NOMO-1 treated with DMSO at 0.1 percent for 48 hours (cell line): Measurements from ENCODE around the gene SFRP2.

Experiments used
- DNase-seq: peaks from one replicate; lab custom pipeline; 2025; ENCODE audit not compliant: unreplicated experiment; lab: John Stamatoyannopoulos, UW

Gene SFRP2, protein sequence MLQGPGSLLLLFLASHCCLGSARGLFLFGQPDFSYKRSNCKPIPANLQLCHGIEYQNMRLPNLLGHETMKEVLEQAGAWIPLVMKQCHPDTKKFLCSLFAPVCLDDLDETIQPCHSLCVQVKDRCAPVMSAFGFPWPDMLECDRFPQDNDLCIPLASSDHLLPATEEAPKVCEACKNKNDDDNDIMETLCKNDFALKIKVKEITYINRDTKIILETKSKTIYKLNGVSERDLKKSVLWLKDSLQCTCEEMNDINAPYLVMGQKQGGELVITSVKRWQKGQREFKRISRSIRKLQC

DNA sequence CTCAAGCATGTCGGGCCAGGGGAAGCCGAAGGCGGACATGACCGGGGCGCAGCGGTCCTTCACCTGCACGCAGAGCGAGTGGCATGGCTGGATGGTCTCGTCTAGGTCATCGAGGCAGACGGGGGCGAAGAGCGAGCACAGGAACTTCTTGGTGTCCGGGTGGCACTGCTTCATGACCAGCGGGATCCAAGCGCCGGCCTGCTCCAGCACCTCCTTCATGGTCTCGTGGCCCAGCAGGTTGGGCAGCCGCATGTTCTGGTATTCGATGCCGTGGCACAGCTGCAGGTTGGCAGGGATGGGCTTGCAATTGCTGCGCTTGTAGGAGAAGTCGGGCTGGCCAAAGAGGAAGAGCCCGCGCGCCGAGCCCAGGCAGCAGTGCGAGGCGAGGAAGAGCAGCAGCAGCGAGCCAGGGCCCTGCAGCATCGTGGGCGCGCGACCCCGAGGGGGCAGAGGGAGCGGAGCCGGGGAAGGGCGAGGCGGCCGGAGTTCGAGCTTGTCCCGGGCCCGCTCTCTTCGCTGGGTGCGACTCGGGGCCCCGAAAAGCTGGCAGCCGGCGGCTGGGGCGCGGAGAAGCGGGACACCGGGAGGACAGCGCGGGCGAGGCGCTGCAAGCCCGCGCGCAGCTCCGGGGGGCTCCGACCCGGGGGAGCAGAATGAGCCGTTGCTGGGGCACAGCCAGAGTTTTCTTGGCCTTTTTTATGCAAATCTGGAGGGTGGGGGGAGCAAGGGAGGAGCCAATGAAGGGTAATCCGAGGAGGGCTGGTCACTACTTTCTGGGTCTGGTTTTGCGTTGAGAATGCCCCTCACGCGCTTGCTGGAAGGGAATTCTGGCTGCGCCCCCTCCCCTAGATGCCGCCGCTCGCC is at the start of gene SFRP2:
SFRP2 (minus strand) TSS at position 671 of the 864 bp plus-strand sequence; CDS start at position 423, 248 bp downstream.
- DNase-seq = peak; percentile 39

DNA sequence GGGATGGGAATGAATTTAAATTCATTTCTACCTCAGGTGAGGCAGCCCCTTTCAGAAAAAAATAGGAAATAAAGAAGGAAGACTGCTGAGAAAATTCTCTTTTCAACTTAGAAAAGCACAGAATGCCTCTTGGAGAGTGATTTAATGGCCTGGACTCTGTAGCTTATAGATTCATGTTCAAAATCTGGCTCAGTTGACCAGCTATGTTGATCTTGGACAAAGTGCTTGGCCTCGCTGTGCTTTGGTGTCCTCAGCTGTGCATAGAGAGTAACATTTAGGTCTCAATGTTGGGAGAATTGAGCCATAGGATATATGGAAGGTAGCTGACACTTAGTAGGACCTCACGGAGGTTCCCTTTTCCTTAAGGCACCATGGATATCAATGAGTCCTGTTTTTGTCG is 49.7 kb upstream of the SFRP2 start:
- DNase-seq = no peak

DNA sequence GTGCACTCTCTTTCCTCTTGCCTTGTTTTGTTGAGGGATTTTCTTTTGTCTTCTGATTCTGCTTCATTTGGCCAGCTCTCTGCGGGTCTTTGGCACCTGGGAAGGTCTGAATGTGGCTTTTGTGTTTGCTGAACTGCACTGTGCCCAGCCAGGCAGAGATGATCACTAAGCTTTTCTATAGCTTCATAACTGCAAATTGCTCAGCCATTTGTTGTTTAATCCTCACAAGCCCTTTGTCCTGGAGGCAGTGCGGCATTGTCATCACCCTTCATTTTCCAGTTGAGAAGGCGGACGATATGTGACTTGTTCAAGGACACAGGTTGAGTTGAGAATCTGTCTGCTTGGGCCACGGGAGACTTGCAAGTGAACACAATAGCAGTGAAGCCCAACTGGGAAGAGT is 46.0 kb upstream of the SFRP2 start:
- no peak for DNase-seq

DNA sequence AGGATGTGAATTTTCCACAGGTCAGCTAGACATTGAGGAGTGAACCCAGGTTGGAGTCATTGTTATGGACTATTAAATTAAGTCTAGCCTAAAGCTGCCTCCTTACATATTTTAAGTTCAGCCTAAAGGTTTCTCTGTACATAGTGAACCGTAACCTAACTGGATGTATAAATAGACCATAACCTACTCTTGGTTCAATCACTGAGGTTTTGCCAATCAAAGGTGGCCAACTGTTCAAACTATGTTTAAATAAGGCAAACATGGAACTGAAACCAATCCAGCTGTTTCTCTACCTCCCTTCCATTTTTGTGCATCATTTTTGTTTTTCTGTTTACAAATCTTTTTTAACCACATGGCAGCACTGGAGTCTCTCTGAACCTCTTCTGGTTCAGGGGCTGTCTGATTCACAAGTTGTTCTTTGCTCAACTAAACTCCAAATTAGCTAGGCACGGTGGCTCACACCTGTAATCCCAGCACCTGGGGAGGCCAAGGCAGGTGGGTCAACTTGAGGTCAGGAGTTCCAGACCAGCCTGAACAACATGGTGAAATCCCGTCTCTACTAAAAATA is 43.9 kb upstream of the SFRP2 start:
- DNase-seq = no peak

DNA sequence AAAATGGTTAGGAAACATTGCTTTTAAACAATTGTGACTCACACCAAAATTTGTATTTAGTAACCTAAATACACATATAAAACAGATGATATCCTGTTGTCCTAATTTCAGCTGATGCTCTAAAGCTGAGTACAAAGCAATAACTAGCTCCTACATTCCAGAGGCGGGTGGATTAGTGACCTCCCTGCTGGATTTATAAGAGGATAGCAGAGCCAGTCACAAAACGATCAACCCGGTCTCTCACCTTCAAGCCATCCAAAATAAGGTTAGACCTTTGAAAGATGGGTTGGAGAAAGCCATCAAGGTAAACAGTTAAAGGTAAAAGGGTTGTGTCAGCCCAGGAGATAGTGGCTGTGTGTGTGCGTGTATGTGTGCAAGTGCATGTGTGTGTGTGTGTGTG is 43.2 kb upstream of the SFRP2 start:
- no peak for DNase-seq

DNA sequence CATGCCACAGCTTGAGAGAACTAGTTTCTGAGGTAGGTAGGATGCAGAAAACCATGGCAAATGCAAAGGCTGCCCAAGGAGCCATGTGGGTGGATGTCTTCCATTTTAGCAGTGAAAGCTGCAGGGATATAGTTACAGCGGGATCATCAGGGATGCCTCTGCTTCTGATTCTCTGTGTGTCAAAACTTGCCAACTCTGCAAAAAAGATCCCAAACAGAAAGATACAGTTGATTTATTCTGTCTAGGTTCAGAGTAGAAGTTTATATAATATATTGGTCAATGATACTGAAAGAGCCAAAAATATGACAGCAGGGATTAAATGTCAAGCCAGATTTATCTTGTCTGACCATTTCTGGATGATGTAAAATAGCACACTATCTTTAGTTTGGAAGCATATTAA is 42.4 kb upstream of the SFRP2 start:
- no peak for DNase-seq

DNA sequence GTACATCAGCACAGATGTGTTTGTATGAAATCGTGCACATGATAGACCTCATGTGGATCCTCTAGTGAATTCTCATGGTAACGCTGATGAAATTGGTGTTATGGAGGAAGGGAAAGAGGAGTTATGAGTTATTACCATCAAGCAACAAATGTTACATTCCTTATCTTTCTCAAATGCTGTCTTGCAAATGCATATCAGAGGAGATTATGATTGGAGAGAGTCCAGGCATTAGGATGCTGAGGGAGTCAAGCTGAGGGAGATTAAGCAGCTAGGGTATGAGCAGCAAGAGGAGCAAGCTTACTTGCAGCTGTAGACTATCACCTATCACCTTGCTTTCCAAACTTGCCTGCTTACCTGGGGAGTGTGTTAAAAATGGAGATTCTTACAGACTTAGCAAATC is 36.8 kb upstream of the SFRP2 start:
- no peak for DNase-seq

DNA sequence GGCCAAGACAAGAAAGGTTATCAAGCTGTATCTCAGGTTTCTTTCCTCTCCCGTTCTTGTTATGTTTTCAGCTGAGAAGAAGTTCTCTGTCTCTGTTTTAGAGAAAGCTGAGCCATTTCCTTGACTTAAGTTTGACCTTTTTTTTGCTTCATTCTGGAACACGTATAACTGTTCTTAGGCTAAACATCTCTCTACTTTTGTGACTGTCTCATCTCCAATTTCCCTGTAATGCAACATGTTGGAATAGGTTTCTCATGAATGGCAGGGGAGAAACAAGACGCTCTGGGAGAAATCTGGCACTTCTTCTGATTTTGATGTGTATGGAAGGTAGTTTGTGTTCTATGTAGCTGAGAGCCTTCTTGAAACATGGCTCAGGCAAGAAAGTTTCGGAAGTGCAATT is 36.2 kb upstream of the SFRP2 start:
- DNase-seq = no peak

DNA sequence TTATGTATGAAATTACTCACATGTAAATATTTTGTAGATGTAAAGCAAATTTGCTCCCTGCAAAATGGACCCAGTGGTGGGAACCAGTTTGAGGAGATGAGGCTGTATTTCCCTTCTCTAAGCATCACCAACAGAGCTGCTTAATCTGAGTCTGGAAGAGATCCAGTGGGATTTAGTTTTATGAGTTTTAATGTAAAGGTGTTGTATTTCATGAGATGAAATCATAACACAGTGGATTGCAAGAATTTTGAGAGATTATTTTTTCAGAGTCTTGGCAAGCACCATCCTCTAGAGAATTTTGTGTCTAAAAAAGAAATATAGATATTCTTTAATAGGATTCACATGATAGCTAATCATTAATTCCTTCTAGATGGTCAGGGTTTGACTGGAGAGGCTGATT is 35.6 kb upstream of the SFRP2 start:
- DNase-seq = no peak

DNA sequence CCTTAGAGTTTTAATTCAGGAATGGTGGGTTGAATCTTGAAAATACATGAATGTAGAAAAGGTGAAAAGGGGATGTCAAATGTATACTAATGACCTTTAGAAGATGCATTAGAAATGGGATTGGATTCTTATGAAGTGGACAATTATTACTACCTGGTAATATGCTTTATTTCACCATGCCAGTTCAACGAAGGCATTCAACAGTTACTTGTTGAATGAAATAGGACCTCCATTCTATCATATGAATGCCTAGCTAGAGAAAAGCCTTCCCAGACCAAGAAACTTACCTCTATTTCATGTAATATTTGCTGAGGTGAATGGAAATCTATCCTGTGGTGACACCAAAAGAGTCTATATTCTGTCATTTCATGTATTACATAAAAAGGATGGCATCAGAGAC is 34.6 kb upstream of the SFRP2 start:
- DNase-seq = no peak

DNA sequence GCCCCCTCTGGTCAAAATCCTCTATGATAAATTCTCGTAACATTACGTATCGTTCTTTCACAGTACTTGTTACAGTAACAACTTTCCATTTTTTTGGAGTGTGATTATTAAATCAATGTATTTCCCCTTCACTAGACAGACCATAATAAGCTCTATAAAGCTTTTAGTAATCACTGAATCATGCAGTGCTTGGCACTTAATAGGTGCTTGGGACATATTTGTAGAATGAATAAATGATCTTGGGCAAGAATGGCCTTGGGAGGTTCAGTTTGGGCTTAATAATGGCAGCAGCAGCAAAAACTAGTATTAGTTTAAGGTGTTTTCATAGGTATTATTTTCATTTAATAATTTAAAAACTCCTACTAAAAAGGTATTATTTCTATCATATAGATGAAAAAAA is 33.4 kb upstream of the SFRP2 start:
- no peak for DNase-seq

DNA sequence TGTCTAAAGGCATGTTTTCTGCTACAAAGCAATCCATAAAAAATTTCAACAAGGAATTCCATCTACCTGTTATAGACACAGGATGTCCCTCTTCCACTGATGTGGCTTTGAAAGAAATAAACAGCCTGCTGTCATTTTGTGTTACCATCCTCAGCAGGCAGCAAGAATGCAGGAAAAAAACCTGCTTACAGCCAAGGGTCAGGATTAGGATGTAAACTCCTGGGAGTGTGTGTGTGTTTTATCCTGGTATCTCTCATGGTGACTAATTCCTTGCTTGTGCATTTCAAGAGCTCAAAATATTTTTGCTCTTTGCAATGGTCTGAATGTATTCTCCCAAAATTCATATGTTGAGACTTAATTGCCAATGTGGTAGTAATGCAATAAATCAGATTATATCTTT is 28.6 kb upstream of the SFRP2 start:
- DNase-seq = no peak

DNA sequence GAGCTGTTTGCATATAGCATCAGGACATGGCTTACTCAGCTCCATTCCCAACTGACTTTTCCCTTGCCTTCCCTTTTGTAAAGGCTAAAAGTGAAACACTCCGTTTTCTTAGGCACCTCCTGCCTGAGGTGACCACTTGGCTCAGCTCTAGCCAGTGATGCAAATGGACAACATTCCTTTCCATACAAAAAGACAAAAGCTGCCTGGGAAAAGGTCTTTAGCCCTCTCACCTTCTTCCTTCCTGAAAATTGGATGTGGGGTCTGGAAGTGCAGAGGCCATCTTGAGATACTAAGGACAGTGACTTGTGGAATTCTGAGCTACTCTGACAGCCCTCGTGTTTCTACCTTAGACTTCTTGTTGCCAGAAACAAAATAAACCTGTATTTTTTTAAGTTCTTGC is 27.7 kb upstream of the SFRP2 start:
- DNase-seq = no peak

DNA sequence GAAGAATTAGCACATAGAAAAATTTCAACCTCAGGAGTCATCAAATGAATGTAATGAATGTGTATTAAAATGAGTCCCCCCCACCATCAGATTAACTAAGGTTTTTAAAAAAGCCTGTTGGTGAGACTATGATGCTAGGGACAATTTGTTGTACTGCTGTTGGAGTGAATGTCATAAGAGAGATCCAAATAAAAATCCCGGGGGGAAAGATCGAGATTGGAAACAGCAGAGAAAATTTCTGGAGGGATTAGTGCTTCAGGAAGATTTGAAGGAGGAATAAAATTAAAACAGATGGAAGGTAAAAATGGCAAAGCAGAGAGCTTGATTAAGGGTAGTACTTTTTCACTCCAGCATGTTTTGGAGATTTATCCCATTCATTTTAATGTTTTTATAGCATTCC is 25.9 kb upstream of the SFRP2 start:
- DNase-seq = no peak

DNA sequence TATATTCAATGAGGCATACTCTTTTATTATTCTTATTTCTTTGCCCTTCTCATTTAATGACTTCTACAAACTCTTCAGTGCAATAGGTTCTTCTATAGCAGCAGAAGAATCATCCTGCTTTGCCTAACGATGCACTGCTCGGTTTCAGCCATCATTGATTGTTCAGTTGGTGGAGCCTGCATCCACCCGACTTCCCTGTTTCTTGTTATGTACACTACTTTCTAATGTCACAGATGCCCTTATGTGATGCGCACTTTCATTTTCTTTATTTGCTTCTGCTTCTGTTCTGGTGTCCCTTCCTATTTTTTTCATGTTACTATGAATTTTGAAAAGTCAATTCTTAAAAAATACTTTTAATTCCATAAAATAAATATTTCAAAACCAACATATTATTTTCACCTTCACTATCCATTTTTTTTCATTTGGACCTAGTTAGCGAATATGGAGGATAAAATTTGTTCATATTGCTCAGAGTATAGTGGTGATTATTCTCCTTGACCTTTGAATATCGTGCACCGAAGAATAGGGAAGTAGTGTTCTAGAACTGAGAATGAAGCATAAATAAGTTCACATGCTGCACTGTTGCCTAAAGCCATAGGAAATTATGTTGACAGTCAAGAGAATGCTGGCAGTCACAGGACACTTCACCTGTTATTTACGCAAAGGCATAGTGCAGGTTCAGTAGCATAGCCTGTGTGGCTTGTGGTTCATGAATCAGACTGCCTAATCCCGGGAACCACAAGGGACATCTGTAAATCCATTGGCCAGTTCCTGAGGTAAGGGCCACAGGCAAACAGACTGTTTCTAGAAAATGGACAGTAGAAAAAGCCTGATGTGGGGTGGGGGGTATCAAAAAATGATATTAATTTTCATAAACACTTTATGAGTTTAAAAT is 21.3 kb upstream of the SFRP2 start:
- peak; percentile 84 for DNase-seq

DNA sequence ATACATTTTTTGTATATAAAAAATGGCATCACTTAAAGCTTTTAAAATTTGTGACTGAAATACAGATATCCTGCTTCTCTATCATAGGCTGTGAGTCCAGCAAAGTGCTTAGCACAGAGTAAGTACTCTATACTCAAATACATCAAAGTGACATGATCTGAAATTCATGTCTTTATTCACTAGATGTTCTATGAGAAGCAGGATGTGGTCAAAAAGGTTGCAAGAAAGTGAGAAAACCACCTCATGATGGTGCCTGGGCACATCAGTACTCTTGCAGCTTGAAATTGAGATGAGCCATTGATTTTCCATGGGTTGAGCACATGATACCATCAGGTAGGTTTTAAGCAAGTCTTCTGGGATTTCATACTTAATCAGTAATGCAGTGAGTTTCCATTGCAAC is 20.4 kb upstream of the SFRP2 start:
- no peak for DNase-seq

DNA sequence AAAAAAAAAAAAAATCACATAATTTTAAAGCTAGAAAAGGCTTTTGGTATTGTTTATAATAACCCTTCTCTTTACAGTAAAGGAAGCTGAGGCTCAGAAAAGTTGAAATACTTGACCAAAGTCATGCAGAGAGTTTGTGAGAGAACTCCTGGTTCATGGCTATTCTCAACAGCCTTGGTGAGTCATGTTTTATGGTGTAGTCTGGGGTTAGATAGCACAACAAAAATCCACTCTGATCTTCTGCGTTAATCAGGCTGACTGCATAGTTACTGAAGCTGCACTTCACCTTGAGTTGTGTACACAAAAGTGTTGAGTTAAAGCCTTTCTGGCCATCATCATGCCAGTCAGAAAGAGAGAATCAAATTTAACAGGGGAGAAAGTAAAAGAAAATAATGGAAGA is 19.3 kb upstream of the SFRP2 start:
- no peak for DNase-seq

DNA sequence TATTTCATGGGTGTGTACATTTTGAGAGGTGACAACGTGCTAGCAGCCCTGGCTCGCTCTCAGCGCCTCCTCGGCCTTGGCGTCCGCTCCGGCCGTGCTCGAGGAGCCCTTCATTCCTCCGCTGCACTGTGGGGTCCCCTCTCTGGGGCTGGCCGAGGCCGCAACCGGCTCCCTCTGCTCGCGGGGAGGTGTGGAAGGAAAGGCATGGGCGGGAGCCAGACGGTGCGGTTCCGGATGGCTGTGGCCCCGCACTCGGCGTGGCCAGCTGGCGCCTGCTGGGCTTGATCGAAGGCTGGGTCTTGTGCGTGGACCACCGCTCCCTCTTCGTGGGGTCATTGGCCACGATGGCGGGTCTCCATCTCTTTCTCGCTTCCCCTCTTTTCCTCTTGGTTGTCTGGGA is 17.2 kb upstream of the SFRP2 start:
- no peak for DNase-seq

DNA sequence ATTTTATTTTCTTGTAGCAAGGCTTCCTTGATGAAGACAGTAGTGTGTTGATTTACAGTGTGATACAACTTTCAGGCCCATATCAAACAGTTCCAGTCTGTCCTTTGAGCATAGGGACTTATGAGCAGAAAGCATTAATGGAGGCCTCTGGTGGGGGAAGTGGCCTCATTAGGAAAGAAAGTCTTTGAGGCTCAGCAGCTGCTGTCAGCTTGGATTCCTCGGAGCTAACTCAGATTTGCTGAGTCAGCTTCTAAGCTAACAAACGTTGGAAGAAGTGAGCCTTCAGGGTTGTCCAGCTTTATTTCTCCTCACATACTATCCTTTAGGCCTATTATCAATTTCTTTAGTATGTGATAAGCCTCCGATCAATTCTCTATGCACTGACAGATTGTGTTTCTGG is 15.8 kb upstream of the SFRP2 start:
- DNase-seq = no peak

DNA sequence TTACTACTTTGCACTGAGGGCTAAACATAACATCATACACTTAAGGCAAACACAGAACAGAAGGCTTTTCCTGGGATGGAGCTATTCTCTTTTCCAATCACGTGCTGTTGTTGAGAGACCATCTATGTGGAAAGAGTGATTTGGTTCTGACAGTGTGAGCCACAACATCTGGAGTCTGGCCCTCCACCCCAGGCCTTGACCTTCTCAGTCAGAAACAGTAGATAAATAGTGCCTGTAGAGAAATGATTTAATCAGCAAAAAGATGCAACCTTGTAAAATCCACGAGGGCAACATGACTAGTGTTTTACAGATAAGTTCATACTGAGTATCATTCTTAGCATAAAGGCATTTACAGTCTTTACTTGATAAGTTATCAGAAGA is 10.8 kb upstream of the SFRP2 start:
- no peak for DNase-seq
